OCI-LY3 (cell line): ENCODE measurements around the gene ROPN1L.

ENCODE experiments used
- EZH2phosphoT487 ChIP-seq: fragments of 200-600 bp; shearing (Covaris generic); IDR thresholded peaks from 2 replicates; pipeline ENCODE4 v1.6.1; 2018; ENCODE audit warnings: antibody characterized with exemption, mixed run types, low read depth
- TF ChIP-seq, protein P1 (sequence below): fragments of 200-600, 300-600 bp; sonication (generic); IDR thresholded peaks from 2 replicates; pipeline ENCODE4 v1.5.1; 2014; ENCODE audit warnings: antibody characterized with exemption, low read length, low read depth

DNA sequence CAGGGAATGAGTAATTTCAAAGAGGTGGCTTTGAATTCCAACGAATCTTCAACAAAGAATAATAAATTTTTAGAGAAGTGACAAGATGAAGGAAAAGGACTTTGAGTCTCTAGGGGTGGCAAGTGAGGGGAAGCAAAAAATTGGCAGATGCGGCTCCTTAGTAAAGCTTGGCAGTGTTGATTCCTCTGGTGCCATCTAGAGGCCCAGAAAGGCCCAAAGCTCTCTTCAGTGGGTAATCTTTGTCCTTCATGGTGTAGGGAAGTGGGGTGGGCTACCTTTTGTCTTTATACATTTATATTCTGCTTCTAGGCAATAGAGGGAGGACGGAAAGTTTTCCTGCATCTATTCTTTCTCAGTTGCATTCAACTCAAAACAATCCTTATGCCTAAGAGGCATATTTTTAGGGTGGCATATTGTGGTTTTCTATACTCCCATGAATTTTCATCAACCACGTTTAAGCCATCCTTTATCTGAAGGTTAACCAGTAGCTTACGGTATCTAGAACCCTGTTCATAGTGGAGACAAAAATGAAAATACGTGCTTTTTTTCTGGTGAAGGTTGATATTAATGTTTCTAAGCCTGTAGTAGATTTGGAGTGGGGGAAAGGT, 17.5 kb upstream of the ROPN1L start:
- TF ChIP-seq, protein P1, sequence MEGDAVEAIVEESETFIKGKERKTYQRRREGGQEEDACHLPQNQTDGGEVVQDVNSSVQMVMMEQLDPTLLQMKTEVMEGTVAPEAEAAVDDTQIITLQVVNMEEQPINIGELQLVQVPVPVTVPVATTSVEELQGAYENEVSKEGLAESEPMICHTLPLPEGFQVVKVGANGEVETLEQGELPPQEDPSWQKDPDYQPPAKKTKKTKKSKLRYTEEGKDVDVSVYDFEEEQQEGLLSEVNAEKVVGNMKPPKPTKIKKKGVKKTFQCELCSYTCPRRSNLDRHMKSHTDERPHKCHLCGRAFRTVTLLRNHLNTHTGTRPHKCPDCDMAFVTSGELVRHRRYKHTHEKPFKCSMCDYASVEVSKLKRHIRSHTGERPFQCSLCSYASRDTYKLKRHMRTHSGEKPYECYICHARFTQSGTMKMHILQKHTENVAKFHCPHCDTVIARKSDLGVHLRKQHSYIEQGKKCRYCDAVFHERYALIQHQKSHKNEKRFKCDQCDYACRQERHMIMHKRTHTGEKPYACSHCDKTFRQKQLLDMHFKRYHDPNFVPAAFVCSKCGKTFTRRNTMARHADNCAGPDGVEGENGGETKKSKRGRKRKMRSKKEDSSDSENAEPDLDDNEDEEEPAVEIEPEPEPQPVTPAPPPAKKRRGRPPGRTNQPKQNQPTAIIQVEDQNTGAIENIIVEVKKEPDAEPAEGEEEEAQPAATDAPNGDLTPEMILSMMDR, result peak; percentile 51
- TF ChIP-seq EZH2phosphoT487, result no peak
